HEK293 (cell line): ENCODE measurements around the gene ERRFI1.
A peak's percentile ranks its signal among the peaks of the same experiment; 100 is the strongest.
"Not testable (repeated sequence)": the region's sequence is repeated elsewhere in the genome, so short reads cannot be mapped to it uniquely, and the experiment has no call there.

Experiments
- CTCF ChIA-PET: fragments of 350-600 bp; formaldehyde crosslinking; extraction: SDS; loops from one replicate; lab custom pipeline; 2021; ENCODE audit warnings: antibody characterized with exemption; lab: Yijun Ruan, JAX
- POLR2A ChIA-PET: fragments of 300-600 bp; formaldehyde crosslinking; extraction: SDS; loops from one replicate; lab custom pipeline; 2020; ENCODE audit warnings: antibody characterized with exemption, inconsistent platforms; lab: Yijun Ruan, JAX
- H3K27ac ChIP-seq: fragments of 200-500 bp; sonication (Bioruptor generic); 2 replicates; pipeline ENCODE4 v1.5.1; 2014; ENCODE audit warnings: low read depth, low read length, control low read depth, inconsistent platforms; ENCODE audit errors: extremely low read depth
- H3K36me3 ChIP-seq, 2 experiments: fragments of 200-500 bp in 1 of 2; sonication (Bioruptor generic) in 1 of 2; 1 replicate in 1 of 2; 2 replicates in 1 of 2; pipeline ENCODE4 v1.5.1; 2014 to 2017; ENCODE audit warnings: inconsistent platforms in 2 of 2, low read length in 2 of 2; ENCODE audit not compliant: control insufficient read depth in 2 of 2, insufficient read depth in 1 of 2
- H3K4me1 ChIP-seq: fragments of 200-500 bp; sonication (Bioruptor generic); 2 replicates; pipeline ENCODE4 v1.5.1; 2014; ENCODE audit warnings: mild to moderate bottlenecking, low read length, inconsistent platforms; ENCODE audit not compliant: control insufficient read depth, insufficient read depth
- H3K4me3 ChIP-seq: 2 replicates; pipeline ENCODE4 v1.5.1; 2011; ENCODE audit warnings: low read depth, mild to moderate bottlenecking, control low read depth, low read length, moderate library complexity
- H3K9me3 ChIP-seq: fragments of 200-500 bp; sonication (Bioruptor generic); 2 replicates; pipeline ENCODE4 v1.5.1; 2014; ENCODE audit warnings: low read depth, low read length, inconsistent platforms; ENCODE audit not compliant: control insufficient read depth, insufficient read depth
- GLI2 ChIP-seq: fragments of 450-650 bp; formaldehyde crosslinking; IDR thresholded peaks from 2 replicates; pipeline ENCODE4; 2017; ENCODE audit warnings: missing biosample characterization, missing genetic modification characterization, low read depth, borderline replicate concordance
- GLI4 ChIP-seq: fragments of 450-650 bp; formaldehyde crosslinking; IDR thresholded peaks from 2 replicates; pipeline ENCODE4 v1.5.1; 2016; ENCODE audit warnings: missing biosample characterization, missing genetic modification characterization
- KLF1 ChIP-seq: fragments of 450-650 bp; formaldehyde crosslinking; IDR thresholded peaks from 2 replicates; pipeline ENCODE4 v1.5.1; 2016; ENCODE audit warnings: missing biosample characterization, missing genetic modification characterization
- PRDM1 ChIP-seq: fragments of 450-650 bp; formaldehyde crosslinking; IDR thresholded peaks from 2 replicates; pipeline ENCODE4; 2016; ENCODE audit warnings: missing biosample characterization, missing genetic modification characterization
- SETDB1 ChIP-seq: IDR thresholded peaks from one replicate; pipeline ENCODE4 v1.6.1; 2017; ENCODE audit warnings: mild to moderate bottlenecking, low read length, moderate library complexity, mixed read lengths; ENCODE audit not compliant: insufficient read length
- ZIC2 ChIP-seq: fragments of 450-650 bp; formaldehyde crosslinking; IDR thresholded peaks from 2 replicates; pipeline ENCODE4 v1.5.1; 2016; ENCODE audit warnings: missing biosample characterization, missing genetic modification characterization
- ZNF146 ChIP-seq: fragments of 450-650 bp; formaldehyde crosslinking; IDR thresholded peaks from 2 replicates; pipeline ENCODE4 v1.5.1; 2016; ENCODE audit warnings: missing biosample characterization, missing genetic modification characterization
- ZNF155 ChIP-seq: fragments of 450-650 bp; formaldehyde crosslinking; IDR thresholded peaks from 2 replicates; pipeline ENCODE4 v1.5.1; 2016; ENCODE audit warnings: missing biosample characterization, missing genetic modification characterization
- ZNF174 ChIP-seq: fragments of 450-650 bp; formaldehyde crosslinking; IDR thresholded peaks from 2 replicates; pipeline ENCODE4 v1.5.0; 2017; ENCODE audit warnings: missing biosample characterization, mild to moderate bottlenecking, missing genetic modification characterization
- ZNF23 ChIP-seq: fragments of 450-650 bp; formaldehyde crosslinking; IDR thresholded peaks from 2 replicates; pipeline ENCODE4 v1.5.1; 2016; ENCODE audit warnings: missing biosample characterization, missing genetic modification characterization, borderline replicate concordance
- ZNF530 ChIP-seq: fragments of 450-650 bp; formaldehyde crosslinking; IDR thresholded peaks from 2 replicates; pipeline ENCODE4 v1.5.1; 2016; ENCODE audit warnings: low read depth, missing biosample characterization, missing genetic modification characterization
- ZNF561 ChIP-seq: fragments of 450-650 bp; IDR thresholded peaks from 2 replicates; pipeline ENCODE4 v1.5.1; 2018; ENCODE audit warnings: missing biosample characterization, missing genetic modification characterization, borderline replicate concordance
- ZNF768 ChIP-seq: fragments of 450-650 bp; formaldehyde crosslinking; IDR thresholded peaks from 2 replicates; pipeline ENCODE4 v1.5.1; 2018; ENCODE audit warnings: missing biosample characterization, mild to moderate bottlenecking, missing genetic modification characterization
- ZNF777 ChIP-seq: fragments of 450-650 bp; formaldehyde crosslinking; IDR thresholded peaks from 2 replicates; pipeline ENCODE4 v1.5.1; 2017; ENCODE audit warnings: missing biosample characterization, missing genetic modification characterization, borderline replicate concordance
- TF ChIP-seq, protein P1 (sequence below): fragments of 450-650 bp; formaldehyde crosslinking; IDR thresholded peaks from 2 replicates; pipeline ENCODE4 v1.5.1; 2017; ENCODE audit warnings: missing biosample characterization, missing genetic modification characterization
- TF ChIP-seq, protein P2 (sequence below): fragments of 450-650 bp; formaldehyde crosslinking; IDR thresholded peaks from 2 replicates; pipeline ENCODE4 v1.5.1; 2016; ENCODE audit warnings: missing biosample characterization, missing genetic modification characterization
- TF ChIP-seq, protein P3 (sequence below): fragments of 450-650 bp; formaldehyde crosslinking; IDR thresholded peaks from 2 replicates; pipeline ENCODE4 v1.5.1; 2016; ENCODE audit warnings: missing biosample characterization, missing genetic modification characterization
- TF ChIP-seq, protein P4 (sequence below): fragments of 450-650 bp; formaldehyde crosslinking; IDR thresholded peaks from 2 replicates; pipeline ENCODE4 v1.5.1; 2016; ENCODE audit warnings: missing biosample characterization, missing genetic modification characterization
- TF ChIP-seq, protein P5 (sequence below): fragments of 450-650 bp; formaldehyde crosslinking; IDR thresholded peaks from 2 replicates; pipeline ENCODE4 v1.5.1; 2016; ENCODE audit warnings: missing biosample characterization, missing genetic modification characterization

ERRFI1 gene

DNA sequence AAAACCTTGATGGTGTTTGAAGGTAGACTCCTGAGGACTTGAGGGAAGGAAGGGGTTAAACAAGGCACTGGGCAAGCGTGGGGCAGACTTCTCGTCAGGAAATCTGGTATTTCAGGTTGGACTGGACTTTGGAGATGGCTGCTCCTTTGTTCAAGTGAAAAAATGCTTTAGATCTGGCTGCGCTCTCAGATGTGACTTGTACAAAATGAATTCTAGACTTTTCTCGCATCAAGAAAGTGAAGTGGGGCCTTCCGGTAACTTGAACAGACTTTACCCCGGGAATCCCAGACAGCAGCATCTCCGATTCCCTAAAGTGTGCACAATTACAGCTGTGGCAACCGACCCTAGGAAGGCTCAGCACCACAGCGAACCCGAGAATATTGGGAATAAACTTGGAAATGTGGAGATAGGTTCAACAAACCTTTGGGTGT lies 44.3 kb upstream of the ERRFI1 start (continued):
- TF ChIP-seq ZNF530 (tag by site-specific recombination) (no peak), GLI4 (tag by site-specific recombination) (no peak), ZNF174 (no peak)
- TF ChIP-seq, protein P1, sequence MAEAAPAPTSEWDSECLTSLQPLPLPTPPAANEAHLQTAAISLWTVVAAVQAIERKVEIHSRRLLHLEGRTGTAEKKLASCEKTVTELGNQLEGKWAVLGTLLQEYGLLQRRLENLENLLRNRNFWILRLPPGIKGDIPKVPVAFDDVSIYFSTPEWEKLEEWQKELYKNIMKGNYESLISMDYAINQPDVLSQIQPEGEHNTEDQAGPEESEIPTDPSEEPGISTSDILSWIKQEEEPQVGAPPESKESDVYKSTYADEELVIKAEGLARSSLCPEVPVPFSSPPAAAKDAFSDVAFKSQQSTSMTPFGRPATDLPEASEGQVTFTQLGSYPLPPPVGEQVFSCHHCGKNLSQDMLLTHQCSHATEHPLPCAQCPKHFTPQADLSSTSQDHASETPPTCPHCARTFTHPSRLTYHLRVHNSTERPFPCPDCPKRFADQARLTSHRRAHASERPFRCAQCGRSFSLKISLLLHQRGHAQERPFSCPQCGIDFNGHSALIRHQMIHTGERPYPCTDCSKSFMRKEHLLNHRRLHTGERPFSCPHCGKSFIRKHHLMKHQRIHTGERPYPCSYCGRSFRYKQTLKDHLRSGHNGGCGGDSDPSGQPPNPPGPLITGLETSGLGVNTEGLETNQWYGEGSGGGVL = no peak

DNA sequence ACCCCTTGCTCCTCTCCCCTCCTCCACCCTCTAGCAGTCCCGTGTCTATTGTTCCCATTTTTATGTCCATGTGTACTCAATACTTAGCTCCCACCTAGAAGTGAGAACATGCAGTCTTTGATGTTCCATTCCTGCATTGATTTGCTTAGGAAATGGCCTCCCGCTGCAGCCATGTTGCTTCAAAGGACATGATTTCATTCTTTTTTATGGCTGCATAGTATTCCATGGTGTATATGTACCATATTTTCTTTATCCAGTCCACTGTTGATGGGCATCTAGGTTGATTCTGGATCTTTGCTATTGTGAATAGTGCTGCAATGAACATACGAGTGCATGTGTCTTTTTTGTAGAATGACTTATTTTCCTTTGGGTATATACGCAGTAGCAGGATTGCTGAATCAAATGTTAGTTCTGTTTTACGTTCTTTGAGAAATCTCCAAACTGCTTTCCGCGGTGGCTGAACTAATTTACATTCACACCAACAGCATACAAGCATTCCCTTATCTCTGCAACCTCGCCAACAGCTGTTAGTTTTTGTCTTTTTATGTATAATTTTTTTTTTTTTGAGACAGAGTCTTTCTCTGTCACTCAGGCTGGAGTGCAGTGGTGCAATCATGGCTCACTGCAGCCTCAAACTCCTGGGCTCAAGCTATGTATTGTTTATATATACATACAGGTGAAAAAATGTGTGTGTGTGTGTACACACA lies 43.7 kb upstream of the ERRFI1 start:
- CTCF ChIA-PET = interaction anchor here (0.7 kb wide), 1 partner anchor 195 kb away, joined by 6 read pairs; no protein-coding TSS in a partner anchor
- POLR2A ChIA-PET, H3K27ac ChIP-seq, H3K4me1 ChIP-seq, H3K4me3 ChIP-seq, H3K36me3 ChIP-seq, H3K9me3 ChIP-seq: not testable (repeated sequence)
- TF ChIP-seq ZNF146 (tag by site-specific recombination) = peak; percentile 97
- TF ChIP-seq, protein P2, sequence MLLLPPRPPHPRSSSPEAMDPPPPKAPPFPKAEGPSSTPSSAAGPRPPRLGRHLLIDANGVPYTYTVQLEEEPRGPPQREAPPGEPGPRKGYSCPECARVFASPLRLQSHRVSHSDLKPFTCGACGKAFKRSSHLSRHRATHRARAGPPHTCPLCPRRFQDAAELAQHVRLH (tag by site-specific recombination) = peak; percentile 64; the same call in 1 of the 2 replicates

DNA sequence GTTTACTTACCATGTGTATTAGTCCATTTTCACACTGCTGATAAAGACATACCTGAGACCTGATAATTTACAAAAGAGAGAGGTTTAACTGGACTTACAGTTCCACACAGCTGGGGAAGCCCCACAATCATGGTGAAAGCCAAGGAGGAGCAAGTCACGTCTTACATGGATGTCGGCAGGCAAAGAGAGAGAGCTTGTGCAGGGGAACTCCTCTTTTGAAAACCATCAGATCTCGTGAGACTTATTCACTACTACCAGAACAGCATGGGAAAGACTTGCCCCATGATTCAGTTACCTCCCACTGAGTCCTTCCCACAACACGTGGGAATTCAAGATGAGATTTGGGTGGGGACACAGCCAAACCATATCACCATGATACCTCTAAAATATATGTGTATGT lies 39.3 kb upstream of the ERRFI1 start:
- ChIA-PET CTCF (no interaction called here), POLR2A (no interaction called here)
- no peak overlapping the region for H3K27ac ChIP-seq

DNA sequence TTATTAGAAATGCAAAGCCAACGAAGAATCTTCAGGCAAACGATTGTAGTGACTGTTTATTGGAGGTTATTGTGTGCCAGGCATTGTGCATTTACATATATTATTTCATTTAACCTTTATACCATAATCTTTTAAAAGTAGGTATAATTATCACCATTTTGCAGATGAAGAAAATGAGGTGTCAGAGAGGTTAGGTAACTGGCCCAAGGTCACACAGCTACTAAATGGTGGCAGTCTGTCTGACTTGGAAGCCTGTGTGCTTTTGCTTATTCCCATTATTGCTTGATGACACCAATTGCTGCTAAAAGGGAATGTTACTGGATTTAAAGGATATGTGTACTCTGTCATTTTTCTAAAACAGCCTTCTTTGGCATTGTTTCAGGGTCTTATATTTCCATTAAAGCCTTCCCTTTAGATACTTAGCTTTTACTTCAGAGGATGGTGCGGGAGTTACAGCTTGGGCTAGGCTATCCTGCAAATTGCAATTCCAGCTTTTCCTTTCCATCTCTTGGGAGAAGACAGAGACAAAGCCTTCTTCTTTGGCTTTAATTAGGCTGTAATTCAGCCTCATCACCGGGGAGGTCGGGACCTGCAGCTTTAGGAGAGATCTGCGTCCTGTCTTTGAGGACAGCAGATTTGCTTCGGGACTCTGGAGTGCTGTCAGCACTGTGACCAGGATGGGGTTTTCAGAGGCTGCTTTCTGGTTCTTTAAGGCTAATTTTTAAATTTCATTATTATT lies 37.4 kb upstream of the ERRFI1 start:
- Histone ChIP-seq H3K4me3 (no peak overlapping the region), H3K36me3 (no peaks in the 10 kb centered on the region), H3K27ac (no peak overlapping the region), H3K9me3 (no peaks in the 10 kb centered on the region), H3K4me1 (no peaks in the 10 kb centered on the region)
- ChIA-PET CTCF (interaction anchor here (0.7 kb wide), 1 partner anchor 942 kb away, joined by 3 read pairs; no protein-coding TSS in a partner anchor), POLR2A (no interaction called here)
- TF ChIP-seq ZNF768 (tag by site-specific recombination) = peak; percentile 84
- TF ChIP-seq GLI2 (tag by site-specific recombination) = no peak
- TF ChIP-seq ZNF561 = no peak

More for the DNA sequence above, 39.3 kb upstream of the ERRFI1 start:
- TF ChIP-seq SETDB1 = peak; percentile 60
- no peak for TF ChIP-seq ZNF777
- Histone ChIP-seq H3K9me3 (no peaks in the 10 kb centered on the region), H3K4me3 (no peak overlapping the region), H3K36me3 (no peaks in the 10 kb centered on the region), H3K4me1 (no peaks in the 10 kb centered on the region)

DNA sequence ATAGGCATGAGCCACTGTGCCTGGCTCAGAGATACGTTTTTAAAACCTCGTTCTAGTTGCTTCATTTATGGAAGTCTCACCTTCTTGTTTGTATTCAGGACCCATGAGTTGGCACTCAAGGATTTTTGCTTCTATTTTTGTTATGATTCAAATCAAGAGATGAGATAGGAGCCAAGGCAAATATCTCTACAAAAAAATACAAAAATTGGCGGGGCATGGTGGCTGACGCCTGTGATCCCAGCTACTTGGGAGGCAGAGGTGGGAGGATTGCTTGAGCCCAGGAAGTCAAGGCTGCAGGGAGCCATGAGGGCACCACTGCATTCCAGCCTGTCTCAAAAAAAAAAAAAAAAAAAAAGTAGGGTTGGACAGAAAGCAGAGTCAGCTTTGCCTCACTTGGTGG lies 36.8 kb upstream of the ERRFI1 start:
- H3K4me1 ChIP-seq = no peaks in the 10 kb centered on the region
- TF ChIP-seq PRDM1 (tag by site-specific recombination) (no peak), ZNF23 (tag by site-specific recombination) (no peak), KLF1 (no peak), ZNF155 (tag by site-specific recombination) (no peak), ZIC2 (tag by site-specific recombination) (no peak)
- TF ChIP-seq, protein P3, sequence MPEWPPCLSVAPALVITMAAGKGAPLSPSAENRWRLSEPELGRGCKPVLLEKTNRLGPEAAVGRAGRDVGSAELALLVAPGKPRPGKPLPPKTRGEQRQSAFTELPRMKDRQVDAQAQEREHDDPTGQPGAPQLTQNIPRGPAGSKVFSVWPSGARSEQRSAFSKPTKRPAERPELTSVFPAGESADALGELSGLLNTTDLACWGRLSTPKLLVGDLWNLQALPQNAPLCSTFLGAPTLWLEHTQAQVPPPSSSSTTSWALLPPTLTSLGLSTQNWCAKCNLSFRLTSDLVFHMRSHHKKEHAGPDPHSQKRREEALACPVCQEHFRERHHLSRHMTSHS (tag by site-specific recombination) = no peak
- TF ChIP-seq, protein P4, sequence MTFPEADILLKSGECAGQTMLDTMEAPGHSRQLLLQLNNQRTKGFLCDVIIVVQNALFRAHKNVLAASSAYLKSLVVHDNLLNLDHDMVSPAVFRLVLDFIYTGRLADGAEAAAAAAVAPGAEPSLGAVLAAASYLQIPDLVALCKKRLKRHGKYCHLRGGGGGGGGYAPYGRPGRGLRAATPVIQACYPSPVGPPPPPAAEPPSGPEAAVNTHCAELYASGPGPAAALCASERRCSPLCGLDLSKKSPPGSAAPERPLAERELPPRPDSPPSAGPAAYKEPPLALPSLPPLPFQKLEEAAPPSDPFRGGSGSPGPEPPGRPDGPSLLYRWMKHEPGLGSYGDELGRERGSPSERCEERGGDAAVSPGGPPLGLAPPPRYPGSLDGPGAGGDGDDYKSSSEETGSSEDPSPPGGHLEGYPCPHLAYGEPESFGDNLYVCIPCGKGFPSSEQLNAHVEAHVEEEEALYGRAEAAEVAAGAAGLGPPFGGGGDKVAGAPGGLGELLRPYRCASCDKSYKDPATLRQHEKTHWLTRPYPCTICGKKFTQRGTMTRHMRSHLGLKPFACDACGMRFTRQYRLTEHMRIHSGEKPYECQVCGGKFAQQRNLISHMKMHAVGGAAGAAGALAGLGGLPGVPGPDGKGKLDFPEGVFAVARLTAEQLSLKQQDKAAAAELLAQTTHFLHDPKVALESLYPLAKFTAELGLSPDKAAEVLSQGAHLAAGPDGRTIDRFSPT = no peak
- TF ChIP-seq, protein P5, sequence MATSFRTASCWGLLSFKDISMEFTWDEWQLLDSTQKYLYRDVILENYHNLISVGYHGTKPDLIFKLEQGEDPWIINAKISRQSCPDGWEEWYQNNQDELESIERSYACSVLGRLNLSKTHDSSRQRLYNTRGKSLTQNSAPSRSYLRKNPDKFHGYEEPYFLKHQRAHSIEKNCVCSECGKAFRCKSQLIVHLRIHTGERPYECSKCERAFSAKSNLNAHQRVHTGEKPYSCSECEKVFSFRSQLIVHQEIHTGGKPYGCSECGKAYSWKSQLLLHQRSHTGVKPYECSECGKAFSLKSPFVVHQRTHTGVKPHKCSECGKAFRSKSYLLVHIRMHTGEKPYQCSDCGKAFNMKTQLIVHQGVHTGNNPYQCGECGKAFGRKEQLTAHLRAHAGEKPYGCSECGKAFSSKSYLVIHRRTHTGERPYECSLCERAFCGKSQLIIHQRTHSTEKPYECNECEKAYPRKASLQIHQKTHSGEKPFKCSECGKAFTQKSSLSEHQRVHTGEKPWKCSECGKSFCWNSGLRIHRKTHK = no peak

More for the DNA sequence above, 36.8 kb upstream of the ERRFI1 start:
- H3K4me3 ChIP-seq = no peak overlapping the region
- no peaks in the 10 kb centered on the region for H3K9me3 ChIP-seq
- ChIA-PET CTCF (no interaction called here), POLR2A (no interaction called here)
- H3K36me3 ChIP-seq = no peaks in the 10 kb centered on the region
- H3K27ac ChIP-seq = no peak overlapping the region
